IMR-90 (cell line): ENCODE data around the gene IRX1. TPM values are rescaled to one million over a fixed set of nuclear protein-coding genes. Genes with fewer than 3 reads are reported as not detected.

Source experiments
- ATAC-seq: fragments of 200-7000 bp; cut with Tn5 transposase; 2 replicates; pipeline ENCODE4 v1.9.1; 2020; ENCODE audit warnings: low read depth, mild to moderate bottlenecking, moderate library complexity
- BruUV-seq: library from RNA; stranded (reverse); fragments of 400-500 nt; replicated peaks from 2 replicates; lab custom pipeline; 2021; lab: Mats Ljungman, UMichigan
- CTCF ChIA-PET: fragments of 300-600 bp; formaldehyde crosslinking; extraction: SDS; loops from one replicate; lab custom pipeline; 2021; ENCODE audit warnings: antibody characterized with exemption; lab: Yijun Ruan, JAX
- POLR2A ChIA-PET: fragments of 300-600 bp; sonication (Branson Sonifier 250); formaldehyde crosslinking; loops from one replicate; lab custom pipeline; 2022; ENCODE audit warnings: antibody characterized with exemption; ENCODE audit not compliant: unreplicated experiment; lab: Charles Lee
- DNase-seq: peaks from one replicate; pipeline ENCODE4 v3.0.0; 2013
- H2AFZ ChIP-seq: replicated peaks from 2 replicates; pipeline ENCODE3; 2013; ENCODE audit warnings: low read length, mild to moderate bottlenecking; ENCODE audit not compliant: poor library complexity
- H2AK5ac ChIP-seq: 2 replicates; pipeline ENCODE4 v1.6.1; 2013; ENCODE audit warnings: low read depth, low read length, inconsistent platforms
- H2AK9ac ChIP-seq: replicated peaks from 2 replicates; pipeline ENCODE3; 2013; ENCODE audit warnings: mild to moderate bottlenecking, low read depth, low read length, moderate library complexity; ENCODE audit not compliant: poor library complexity
- H2BK120ac ChIP-seq: 2 replicates; pipeline ENCODE4 v1.6.1; 2013; ENCODE audit warnings: low read depth, low read length, inconsistent platforms
- H2BK15ac ChIP-seq: 3 replicates; pipeline ENCODE4 v1.6.1; 2013; ENCODE audit warnings: low read depth, low read length, inconsistent platforms
- H2BK20ac ChIP-seq: 2 replicates; pipeline ENCODE4 v1.6.1; 2013; ENCODE audit warnings: low read depth, mild to moderate bottlenecking, inconsistent platforms, low read length, moderate library complexity
- H2BK5ac ChIP-seq: 2 replicates; pipeline ENCODE4 v1.6.1; 2013; ENCODE audit warnings: mild to moderate bottlenecking, low read depth, low read length, inconsistent platforms; ENCODE audit not compliant: poor library complexity, severe bottlenecking
- H3K14ac ChIP-seq: replicated peaks from 2 replicates; pipeline ENCODE4 v1.6.1; 2013; ENCODE audit warnings: low read depth, low read length, inconsistent platforms
- H3K18ac ChIP-seq: 2 replicates; pipeline ENCODE4 v1.6.1; 2013; ENCODE audit warnings: low read depth, low read length, control low read depth
- H3K23ac ChIP-seq: 2 replicates; pipeline ENCODE4 v1.6.1; 2013; ENCODE audit warnings: low read depth, low read length, inconsistent platforms
- H3K27ac ChIP-seq: 2 replicates; pipeline ENCODE4 v1.5.1; 2013; ENCODE audit warnings: mild to moderate bottlenecking, control low read depth, low read length; ENCODE audit not compliant: insufficient read depth
- H3K27me3 ChIP-seq: 2 replicates; pipeline ENCODE4 v1.6.1; 2013; ENCODE audit warnings: low read length; ENCODE audit not compliant: control insufficient read depth, insufficient read depth
- H3K36me3 ChIP-seq: 2 replicates; pipeline ENCODE4 v1.6.1; 2013; ENCODE audit warnings: low read length, mixed read lengths; ENCODE audit not compliant: control insufficient read depth, insufficient read depth
- H3K4ac ChIP-seq: 2 replicates; pipeline ENCODE4 v1.6.1; 2013; ENCODE audit warnings: low read depth, low read length, inconsistent platforms
- H3K4me1 ChIP-seq: 2 replicates; pipeline ENCODE4 v1.6.1; 2013; ENCODE audit warnings: low read length, mixed read lengths; ENCODE audit not compliant: control insufficient read depth, insufficient read depth
- H3K4me2 ChIP-seq: 2 replicates; pipeline ENCODE4 v1.6.1; 2013; ENCODE audit warnings: low read depth, mild to moderate bottlenecking, control low read depth, low read length, moderate library complexity
- H3K4me3 ChIP-seq: 2 replicates; pipeline ENCODE4 v1.5.1; 2013; ENCODE audit warnings: low read depth, mild to moderate bottlenecking, control low read depth, low read length, moderate library complexity; ENCODE audit not compliant: insufficient read depth
- H3K56ac ChIP-seq: 2 replicates; pipeline ENCODE4 v1.6.1; 2013; ENCODE audit warnings: low read length, inconsistent platforms; ENCODE audit not compliant: insufficient read depth; ENCODE audit errors: extremely low read depth
- H3K79me1 ChIP-seq, 2 experiments: 2 replicates each; pipeline ENCODE4 v1.6.1; 2013; ENCODE audit warnings: low read length in 2 of 2, inconsistent platforms in 1 of 2, low read depth in 1 of 2
- H3K9ac ChIP-seq: 2 replicates; pipeline ENCODE4 v1.6.1; 2013; ENCODE audit warnings: low read depth, low read length, control low read depth
- H3K9me1 ChIP-seq: 2 replicates; pipeline ENCODE4 v1.6.1; 2013; ENCODE audit warnings: low read length, inconsistent platforms; ENCODE audit not compliant: insufficient read depth
- H3K9me3 ChIP-seq: 2 replicates; pipeline ENCODE4 v1.6.1; 2013; ENCODE audit warnings: low read length; ENCODE audit not compliant: control insufficient read depth, insufficient read depth
- H4K20me1 ChIP-seq: 2 replicates; pipeline ENCODE4 v1.6.1; 2013; ENCODE audit warnings: low read length, inconsistent platforms; ENCODE audit not compliant: insufficient read depth
- H4K5ac ChIP-seq: 2 replicates; pipeline ENCODE4 v1.6.1; 2013; ENCODE audit warnings: mild to moderate bottlenecking, low read depth, low read length, control low read depth
- H4K8ac ChIP-seq, 2 experiments: 2 replicates each; pipeline ENCODE4 v1.6.1; 2013; ENCODE audit warnings: low read depth in 2 of 2, low read length in 2 of 2, control low read depth in 1 of 2, inconsistent platforms in 1 of 2
- H4K91ac ChIP-seq: 2 replicates; pipeline ENCODE4 v1.6.1; 2013; ENCODE audit warnings: low read depth, low read length, inconsistent platforms; ENCODE audit not compliant: insufficient read depth
- BHLHE40 ChIP-seq: fragments of 150-350 bp; IDR thresholded peaks from 2 replicates; pipeline ENCODE4 v1.6.1; 2016; ENCODE audit warnings: mild to moderate bottlenecking, low read depth, low read length
- WGBS, 2 experiments: methylation state at CpG; one replicate each; pipeline versions ENCODE4 v1.1.5 to v1.1.7; 2013; ENCODE audit warnings: missing lambda C conversion rate in 2 of 2; ENCODE audit not compliant: insufficient read length in 1 of 2; ENCODE audit errors: extremely low coverage in 2 of 2; 5-methylcytosine and 5-hydroxymethylcytosine counted together
- dilution Hi-C: fragments of 300-500 bp; cut with HindIII; formaldehyde crosslinking; loops from one replicate; pipeline ENCODE4 v1.14.3; 2018; ENCODE audit warnings: low sequenced_read_pairs; ENCODE audit not compliant: unreplicated experiment
- in situ Hi-C: fragments of 300-500 bp; cut with MboI; formaldehyde crosslinking; loops from 3 replicates; pipeline ENCODE4 v1.14.3; 2019; ENCODE audit warnings: low sequenced_read_pairs, inconsistent platforms, mixed read lengths
- intact Hi-C: fragments of 100-400 bp; cut with micrococcal nuclease; formaldehyde crosslinking; loops from 2 replicates; pipeline ENCODE4 v1.10.0; 2022
- polyA plus RNA-seq, 3 experiments: library from polyadenylated mRNA; depleted of rRNA; stranded (reverse); fragments of >200 nt; gene quantifications; 2 replicates each; pipeline ENCODE4 v1.2.3, GENCODE V29; 2012; ENCODE audit warnings: low replicate concordance in 1 of 3
- total RNA-seq: library from RNA; depleted of rRNA; stranded (reverse); fragments of >200 nt; gene quantifications from 2 replicates; pipeline ENCODE4 v1.2.3, GENCODE V29; 2012

Gene IRX1
- total and polyA plus RNA-seq, 2 of the 4 experiments (the other 2 are of a cell fraction): not detected

- Histone ChIP-seq H3K4me3 (no peak overlapping the region), H3K23ac (no peak overlapping the region), H3K56ac (no peak overlapping the region), H3K27me3 (no peaks in the 10 kb centered on the region), H2BK5ac (no peak overlapping the region), H2BK15ac (no peak overlapping the region), H3K79me1 (no peaks in the 10 kb centered on the region), H2AK5ac (no peak overlapping the region), H3K27ac (no peak overlapping the region), H4K8ac (no peak overlapping the region), H4K91ac (no peak overlapping the region), H4K20me1 (no peaks in the 10 kb centered on the region), H3K4me1 (no peaks in the 10 kb centered on the region), H3K9me3 (peaks cover 23% of the 10 kb centered on the region), H3K4me2 (no peak overlapping the region), H3K4ac (no peak overlapping the region), H2BK120ac (no peak overlapping the region), H3K36me3 (no peaks in the 10 kb centered on the region), H3K18ac (no peak overlapping the region), H2AK9ac (no peak overlapping the region), H3K9me1 (no peaks in the 10 kb centered on the region), H3K14ac (no peak overlapping the region), H2AFZ (no peak overlapping the region), H2BK20ac (no peak overlapping the region), H4K5ac (no peak overlapping the region), H3K9ac (no peak overlapping the region)
- intact Hi-C loops (no loop called here), in situ Hi-C loops (no loop called here), dilution Hi-C loops (no loop called here)
- ATAC-seq: no peak
- POLR2A ChIA-PET: no interaction called here
- DNase-seq: no peak
- no peak for TF ChIP-seq BHLHE40
- CTCF ChIA-PET: no interaction called here
- WGBS, 2 experiments: 20% methylated on average over 1 of the region's 3 CpGs; no CpG with 5 or more reads in 1 of the 2 experiments
- no TSS peak for BruUV-seq
Observed at GRCh38 chr5:3642231-3642630, 46.6 kb downstream of the IRX1 start.
